Measurements from ENCODE around the gene KLHL29.

- TF ChIP-seq CTCF (IDR thresholded peaks at IDR 0.05) (no peak), POLR2A (IDR thresholded peaks at IDR 0.05) (no peak)
Measured at GRCh38 chr2:23681356-23682140, 296.6 kb downstream of the KLHL29 start.

Measured in thyroid gland (tissue), 4 donors.